H1 (cell line): ENCODE measurements around the gene ACACA. TPM values are rescaled to one million over a fixed set of nuclear protein-coding genes. Genes with fewer than 3 reads are reported as not detected.

ENCODE experiments used
- CTCF ChIP-seq, 3 experiments: IDR thresholded peaks; 1 replicate in 2 of 3; 2 replicates in 1 of 3; pipeline versions ENCODE4 v1.5.1 to v1.6.1; 2011; ENCODE audit warnings: low read length in 3 of 3, mild to moderate bottlenecking in 3 of 3, inconsistent platforms in 2 of 3, low read depth in 1 of 3, moderate library complexity in 1 of 3; ENCODE audit not compliant: insufficient read depth in 1 of 3; ENCODE audit errors: control extremely low read depth in 1 of 3
- HDAC6 ChIP-seq: IDR thresholded peaks from one replicate; pipeline ENCODE4 v1.7.1; 2012; ENCODE audit warnings: low read depth, mild to moderate bottlenecking, inconsistent platforms, low read length, moderate library complexity
- KDM1A ChIP-seq: fragments of 200-600, 300-600 bp; sonication (generic); IDR thresholded peaks from 2 replicates; pipeline ENCODE4 v1.7.1; 2016; ENCODE audit warnings: mild to moderate bottlenecking, low read length, borderline replicate concordance
- PHF8 ChIP-seq: fragments of 200-600 bp; sonication (generic); conservative IDR thresholded peaks from 2 replicates; pipeline ENCODE4 v1.7.1; 2012; ENCODE audit warnings: low read depth, mild to moderate bottlenecking, inconsistent platforms, low read length, moderate library complexity
- RFX5 ChIP-seq: IDR thresholded peaks from 2 replicates; pipeline ENCODE4 v1.6.1; 2011; ENCODE audit warnings: low read depth, low read length, improper control_type of control experiment, borderline replicate concordance
- TAF1 ChIP-seq: IDR thresholded peaks from 2 replicates; pipeline ENCODE4 v1.6.1; 2011; ENCODE audit warnings: mild to moderate bottlenecking, low read depth, low read length
- polyA plus RNA-seq, 7 experiments: library from polyadenylated mRNA; depleted of rRNA in 3 of 7; stranded (reverse) in 5 of 7; unstranded in 2 of 7; fragments of >200 nt in 5 of 7; fragments of 200-250 nt in 2 of 7; gene quantifications; 1 replicate in 5 of 7; 2 replicates in 1 of 7; 4 replicates in 1 of 7; pipeline versions ENCODE4 v1.2.1 to v1.2.3, GENCODE V29; 2011 to 2013; ENCODE audit warnings: missing spikeins in 2 of 7, mixed read lengths in 2 of 7
- total RNA-seq: library from RNA; stranded (reverse); fragmentation: NEBNext Ultra II Directional; extraction: Animal tissue kit (Norgen Biotek cat#: 25700); gene quantifications from 2 replicates; pipeline ENCODE4 v1.2.1, GENCODE V29; 2021

The ACACA gene
- total and polyA plus RNA-seq, 2 of the 8 experiments (the other 6 are each of a cell fraction or from before 2014, with no cell fraction given) = 74.0 to 160 TPM

- TF ChIP-seq CTCF (IDR thresholded peaks at IDR 0.05; ENCODE audit: control extremely low read depth in 1 of 3, insufficient read depth in 1 of 3, low read depth in 1 of 3, low read length in 3 of 3) = peak in 2 of 3 experiments; percentile 6 to 37; a peak in 2 of 4 replicates
- no peak for TF ChIP-seq HDAC6
- no peak for TF ChIP-seq RFX5
- no peak for TF ChIP-seq PHF8
- TF ChIP-seq TAF1 = no peak
- TF ChIP-seq KDM1A = no peak
Measured at GRCh38 chr17:37088913-37089312, 317.7 kb downstream of the ACACA start (continued).
